HepG2 (cell line): ENCODE results near the gene ZNF524.

Source experiments
- CTCF ChIP-seq: sonication (generic); formaldehyde crosslinking; IDR thresholded peaks from 2 replicates; pipeline ENCODE4 v1.5.0; 2020; ENCODE audit warnings: mild to moderate bottlenecking, missing genetic modification reagents, moderate library complexity
- GABPA ChIP-seq, 2 experiments: IDR thresholded peaks; 2 replicates each; pipeline ENCODE4 v1.6.1; 2011 to 2016; ENCODE audit warnings: low read depth in 2 of 2, low read length in 1 of 2, missing biosample characterization in 1 of 2, missing genetic modification characterization in 1 of 2
- TBL1XR1 ChIP-seq: fragments of 150-350 bp; IDR thresholded peaks from 2 replicates; pipeline ENCODE4 v1.6.1; 2014; ENCODE audit warnings: borderline replicate concordance, low read length; ENCODE audit not compliant: partially characterized antibody
- TEAD3 ChIP-seq: optimal IDR thresholded peaks from 2 replicates; pipeline ENCODE3; 2016; ENCODE audit warnings: borderline replicate concordance
- TF ChIP-seq, protein P1 (sequence below): conservative IDR thresholded peaks from 2 replicates; pipeline ENCODE4 v1.6.1; 2018; ENCODE audit warnings: missing genetic modification reagents

GRCh38 chr19:55566823-55567222, 33.3 kb upstream of the ZNF524 start:
- TF ChIP-seq GABPA (IDR thresholded peaks at IDR 0.05; ENCODE audit: low read depth, low read length) (no peak), GABPA (CRISPR knock-in tag; IDR thresholded peaks at IDR 0.05; ENCODE audit: low read depth) (no peak), TEAD3 (CRISPR knock-in tag) (no peak), TBL1XR1 (no peak), CTCF (CRISPR knock-in tag) (no peak)
- TF ChIP-seq, protein P1, sequence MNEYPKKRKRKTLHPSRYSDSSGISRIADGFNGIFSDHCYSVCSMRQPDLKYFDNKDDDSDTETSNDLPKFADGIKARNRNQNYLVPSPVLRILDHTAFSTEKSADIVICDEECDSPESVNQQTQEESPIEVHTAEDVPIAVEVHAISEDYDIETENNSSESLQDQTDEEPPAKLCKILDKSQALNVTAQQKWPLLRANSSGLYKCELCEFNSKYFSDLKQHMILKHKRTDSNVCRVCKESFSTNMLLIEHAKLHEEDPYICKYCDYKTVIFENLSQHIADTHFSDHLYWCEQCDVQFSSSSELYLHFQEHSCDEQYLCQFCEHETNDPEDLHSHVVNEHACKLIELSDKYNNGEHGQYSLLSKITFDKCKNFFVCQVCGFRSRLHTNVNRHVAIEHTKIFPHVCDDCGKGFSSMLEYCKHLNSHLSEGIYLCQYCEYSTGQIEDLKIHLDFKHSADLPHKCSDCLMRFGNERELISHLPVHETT (CRISPR knock-in tag), result no peak
